ENCODE results near the gene RPS16.
"Not testable (repeated sequence)": the region's sequence is repeated elsewhere in the genome, so short reads cannot be mapped to it uniquely, and the experiment has no call there.

Gene RPS16

DNA sequence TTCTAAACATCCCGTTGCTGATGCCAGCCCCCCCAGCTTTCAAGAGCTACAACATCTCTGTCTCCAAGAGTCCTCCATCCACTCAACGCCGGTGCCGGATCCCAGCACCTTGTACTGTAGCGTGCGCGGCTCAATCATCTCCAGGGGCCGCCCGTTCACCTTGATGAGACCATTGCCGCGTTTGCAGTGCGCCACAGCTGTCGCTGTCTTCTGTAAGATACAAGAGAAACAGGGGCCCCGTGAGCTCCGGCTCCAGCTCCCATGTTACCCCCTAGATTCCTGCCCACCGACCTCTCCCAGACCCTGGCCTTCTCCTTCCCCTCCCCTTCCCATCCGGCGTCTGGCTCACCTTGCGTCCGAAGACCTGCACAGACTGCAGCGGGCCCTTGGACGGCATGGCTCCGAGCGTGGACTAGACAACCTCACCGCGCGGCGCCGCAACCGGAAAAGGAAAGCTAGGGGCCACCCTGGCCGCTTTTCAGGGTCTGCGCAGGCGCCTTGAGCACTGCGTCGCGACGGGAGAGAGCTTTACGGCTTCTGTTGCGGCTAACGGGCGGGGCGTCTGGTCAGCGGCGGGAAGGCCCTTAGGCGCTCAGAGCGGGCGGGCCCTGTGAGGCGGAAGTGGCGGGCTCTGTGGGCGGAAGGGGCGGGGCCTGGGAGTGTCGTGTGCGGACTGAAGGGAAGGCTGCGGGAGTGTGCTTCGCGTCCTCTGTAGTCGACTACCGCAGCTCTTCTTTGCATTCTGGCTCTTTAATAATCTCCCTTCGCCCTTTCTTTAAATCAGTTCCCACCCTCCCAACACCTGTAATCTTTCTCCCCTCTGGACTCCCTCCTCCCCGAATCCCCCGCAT is at the start of gene RPS16:
Gene RPS16, minus strand, starts transcription at position 451 of the 851 bp plus-strand sequence. Its CDS starts 54 bp downstream, at position 397.
- DNase-seq: peak; percentile 98 to 99

DNA sequence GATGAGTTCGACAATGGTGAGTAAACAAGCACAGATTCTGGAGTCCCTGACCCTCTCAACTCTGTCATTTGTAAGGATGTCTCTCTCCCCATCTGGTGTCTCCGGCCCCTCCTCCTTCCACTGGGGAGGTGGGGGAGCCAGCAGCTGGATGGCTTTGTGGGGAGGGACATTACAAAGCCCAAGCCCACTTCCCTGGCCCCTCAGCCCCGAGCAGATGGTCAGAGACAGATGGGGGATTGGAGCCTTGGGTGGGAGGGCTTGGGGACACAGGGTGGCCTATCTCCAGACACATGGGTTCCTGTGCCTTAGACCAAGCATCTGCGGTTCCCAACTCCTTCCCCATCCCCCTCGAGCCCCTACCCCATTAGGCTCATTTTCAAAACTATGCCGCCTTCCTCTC is 47.4 kb upstream of the RPS16 start:
- no peak for DNase-seq

DNA sequence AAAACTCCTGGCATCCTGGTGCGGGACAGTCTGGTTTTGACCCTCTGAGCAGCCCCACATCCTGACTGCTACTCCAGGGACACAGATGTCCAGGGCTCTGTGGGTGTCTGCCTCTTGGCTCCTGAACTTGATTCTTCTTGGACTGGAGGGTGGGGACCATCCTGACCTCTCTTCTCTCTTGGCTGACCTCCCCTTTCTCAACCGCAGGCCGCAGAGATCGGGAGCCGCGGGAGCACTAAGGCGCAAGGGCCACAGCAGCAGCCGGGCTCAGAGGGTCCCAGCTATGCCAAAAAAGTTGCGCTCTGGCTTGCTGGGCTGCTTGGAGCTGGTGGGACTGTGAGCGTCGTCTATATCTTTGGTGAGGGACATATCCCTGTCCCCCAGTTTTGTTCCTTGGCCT is 45.9 kb upstream of the RPS16 start:
- no peak for DNase-seq

DNA sequence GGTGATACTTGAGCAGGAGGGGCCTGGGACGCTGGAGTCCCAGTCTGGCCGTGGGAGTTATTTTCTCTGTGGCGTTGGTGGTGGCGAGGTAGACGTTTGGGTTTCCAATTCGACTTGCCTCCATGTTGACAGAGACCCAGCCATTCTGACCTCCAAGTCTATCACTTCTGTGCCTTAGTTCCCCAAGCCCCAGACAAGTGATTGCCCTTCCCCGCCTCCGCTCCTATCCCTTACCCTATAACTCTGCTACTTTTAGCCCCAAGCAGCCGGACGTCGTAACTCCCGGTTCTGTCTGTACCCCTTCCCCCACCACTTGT is 45.4 kb upstream of the RPS16 start:
- no peak for DNase-seq

DNA sequence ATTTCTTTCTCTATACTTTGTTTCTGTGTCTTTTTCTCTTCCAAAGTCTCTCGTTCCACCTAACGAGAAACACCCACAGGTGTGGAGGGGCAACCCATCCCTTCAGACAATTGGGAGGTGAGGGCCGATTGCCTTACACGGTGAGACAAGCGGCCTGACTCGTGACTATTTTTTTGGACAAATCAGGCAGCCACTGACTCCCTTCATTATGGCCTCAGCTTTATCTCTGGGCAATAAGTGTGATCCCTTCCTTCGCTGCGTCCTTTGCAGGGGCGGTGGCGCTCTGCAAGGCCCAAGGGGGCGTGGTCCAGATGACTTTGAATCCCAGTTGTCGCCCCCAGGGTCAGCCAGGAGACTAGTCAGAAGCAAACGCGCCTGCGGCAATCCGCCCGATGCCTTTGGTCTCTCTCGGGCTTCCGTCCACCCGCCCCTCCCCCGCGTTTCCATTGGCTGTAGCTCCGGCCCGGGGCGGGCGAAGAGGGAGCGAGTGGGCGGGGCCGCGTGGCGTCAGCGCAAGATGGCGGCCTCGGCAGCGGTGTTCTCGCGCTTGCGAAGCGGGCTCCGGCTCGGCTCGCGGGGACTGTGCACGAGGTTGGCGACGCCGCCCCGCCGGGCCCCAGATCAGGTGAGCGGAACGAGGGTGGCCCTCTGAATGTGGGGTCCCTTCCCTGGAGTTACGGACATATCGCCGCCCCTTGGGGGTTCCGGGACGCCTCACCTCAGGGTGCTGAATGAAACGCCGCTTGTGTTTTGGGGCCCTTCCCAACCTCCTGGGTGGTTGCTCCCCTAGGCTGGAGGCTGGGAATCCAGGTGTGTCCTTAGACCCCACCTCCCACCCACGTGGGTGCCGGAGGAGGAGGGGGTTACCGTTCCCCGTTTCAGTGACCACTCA is 44.8 kb upstream of the RPS16 start, which contains the start of gene TIMM50:
Gene TIMM50, plus strand, starts transcription at position 502 of the 892 bp plus-strand sequence. Its CDS starts 16 bp downstream, at position 518.
- DNase-seq: peak; percentile 94 to 98

DNA sequence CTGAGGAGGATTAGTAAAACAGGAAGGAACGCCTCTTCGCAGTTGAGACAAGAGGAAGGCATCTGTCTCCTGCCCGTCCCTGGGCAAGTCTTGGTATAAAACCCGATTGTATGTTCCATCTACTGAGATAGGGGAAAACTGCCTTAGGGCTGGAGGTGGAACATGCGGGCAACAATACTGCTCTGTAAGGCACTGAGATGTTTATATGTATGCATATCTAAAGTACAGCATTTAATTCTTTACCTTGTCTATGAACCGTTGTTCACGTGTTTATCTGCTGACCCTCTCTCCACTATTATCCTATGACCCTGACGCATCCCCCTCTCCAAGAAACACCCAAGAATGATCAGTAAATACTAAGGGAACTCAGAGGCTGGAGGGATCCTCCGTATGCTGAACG is 44.2 kb upstream of the RPS16 start:
- DNase-seq: no peak

DNA sequence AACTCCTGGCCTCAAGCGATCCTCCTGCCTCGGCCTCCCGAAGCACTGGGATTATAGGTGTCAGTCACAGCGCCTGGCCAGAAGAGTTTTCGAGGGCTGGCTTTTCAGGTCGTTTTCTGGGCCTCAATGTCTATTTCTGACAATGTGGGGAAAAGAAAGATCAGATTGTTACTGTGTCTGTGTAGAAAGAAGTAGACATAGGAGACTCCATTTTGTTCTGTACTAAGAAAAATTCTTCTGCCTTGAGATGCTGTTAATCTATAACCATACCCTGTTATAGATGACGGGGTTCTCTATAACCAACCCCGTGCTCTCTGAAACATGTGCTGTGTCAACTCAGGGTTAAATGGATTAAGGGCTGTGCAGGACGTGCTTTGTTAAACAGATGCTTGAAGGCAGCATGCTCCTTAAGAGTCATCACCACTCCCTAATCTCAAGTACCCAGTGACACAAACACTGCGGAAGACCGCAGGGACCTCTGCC is 43.6 kb upstream of the RPS16 start:
- peak in 1 of 2 experiments; percentile 27 for DNase-seq

DNA sequence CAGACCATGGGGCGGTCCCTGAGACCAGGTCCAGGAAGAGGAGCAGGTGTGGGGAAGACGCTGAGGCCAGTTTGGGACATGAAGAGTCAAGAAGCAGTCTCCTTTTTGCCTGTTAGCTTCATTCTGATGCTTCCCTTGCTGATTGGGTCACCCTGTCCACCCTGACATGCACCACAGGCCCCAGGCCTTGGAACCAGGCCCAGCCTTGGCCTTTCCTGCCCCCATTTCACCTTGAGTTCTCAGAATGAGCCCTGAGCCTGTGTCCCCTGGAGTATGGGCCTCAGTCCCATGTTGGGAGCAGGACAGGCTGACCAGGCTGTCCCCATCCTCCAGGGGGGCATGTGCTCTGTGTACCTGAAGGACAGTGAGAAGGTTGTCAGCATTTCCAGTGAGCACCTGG is 40.0 kb upstream of the RPS16 start:
- no peak for DNase-seq

DNA sequence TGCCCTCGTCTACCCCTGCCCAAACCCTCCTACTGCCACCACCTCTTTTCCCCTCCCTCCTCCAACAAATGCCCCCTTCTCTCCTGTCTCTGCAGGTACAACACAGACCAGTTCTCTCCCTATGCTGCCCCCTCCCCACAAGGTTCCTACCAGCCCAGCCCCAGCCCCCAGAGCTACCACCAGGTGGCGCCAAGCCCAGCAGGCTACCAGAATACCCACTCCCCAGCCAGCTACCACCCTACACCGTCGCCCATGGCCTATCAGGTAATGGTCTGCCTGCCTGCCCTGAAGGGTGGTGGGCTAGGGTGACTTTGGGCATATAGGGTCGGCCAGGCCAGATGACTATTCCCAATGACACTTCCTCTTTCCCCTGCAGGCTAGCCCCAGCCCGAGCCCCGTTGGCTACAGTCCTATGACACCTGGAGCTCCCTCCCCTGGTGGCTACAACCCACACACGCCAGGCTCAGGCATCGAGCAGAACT is 38.4 kb upstream of the RPS16 start:
- DNase-seq: peak; percentile 20 to 30

DNA sequence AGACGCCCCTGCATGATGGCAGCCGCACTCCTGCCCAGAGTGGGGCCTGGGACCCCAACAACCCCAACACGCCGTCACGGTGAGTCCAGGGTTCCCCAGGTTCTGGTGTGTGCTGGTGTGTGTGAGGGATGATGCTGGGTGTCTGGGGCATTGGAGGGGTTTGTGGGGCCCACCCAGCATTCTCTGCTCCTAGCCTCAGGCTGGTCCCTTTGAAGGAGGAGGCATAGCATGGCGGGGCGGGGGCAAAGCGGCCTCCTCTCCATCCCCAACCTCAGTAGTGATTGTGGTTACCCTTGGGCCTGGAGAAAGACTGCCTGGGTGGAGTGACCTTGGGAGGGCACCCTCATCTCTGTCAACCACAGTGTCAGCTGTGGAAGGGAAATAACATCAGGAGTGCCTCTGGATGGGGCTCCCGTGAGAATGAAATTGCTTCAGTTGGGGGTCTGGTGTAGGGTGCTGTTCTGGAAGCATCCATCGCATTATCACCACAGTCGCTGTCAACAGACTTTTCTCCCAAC is 37.8 kb upstream of the RPS16 start:
- DNase-seq: no peak

DNA sequence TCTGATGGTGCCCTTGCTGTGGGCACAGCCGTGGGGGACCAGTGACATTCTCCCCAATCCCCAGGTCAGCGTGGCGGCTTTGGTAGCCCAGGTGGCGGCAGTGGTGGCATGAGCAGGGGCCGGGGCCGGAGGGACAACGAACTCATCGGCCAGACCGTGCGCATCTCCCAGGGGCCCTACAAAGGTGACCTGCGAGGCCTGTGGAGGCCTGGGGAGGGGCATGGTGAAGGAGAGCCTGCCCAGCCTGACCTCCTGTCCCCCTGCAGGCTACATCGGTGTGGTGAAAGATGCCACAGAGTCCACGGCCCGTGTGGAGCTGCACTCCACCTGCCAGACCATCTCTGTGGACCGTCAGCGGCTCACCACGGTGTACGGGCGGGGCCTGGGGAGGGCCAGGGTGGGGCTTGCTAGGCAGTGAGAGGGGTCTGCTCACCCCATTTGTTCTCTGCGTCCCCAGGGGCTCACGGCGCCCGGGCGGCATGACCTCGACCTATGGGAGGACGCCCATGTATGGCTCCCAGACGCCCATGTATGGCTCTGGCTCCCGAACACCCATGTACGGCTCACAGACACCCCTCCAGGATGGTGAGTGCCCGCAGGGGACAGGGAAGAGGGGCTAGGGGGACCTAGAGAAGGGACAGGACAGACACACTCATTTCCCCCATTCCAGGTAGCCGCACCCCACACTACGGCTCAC is 37.1 kb upstream of the RPS16 start:
- DNase-seq: no peak

DNA sequence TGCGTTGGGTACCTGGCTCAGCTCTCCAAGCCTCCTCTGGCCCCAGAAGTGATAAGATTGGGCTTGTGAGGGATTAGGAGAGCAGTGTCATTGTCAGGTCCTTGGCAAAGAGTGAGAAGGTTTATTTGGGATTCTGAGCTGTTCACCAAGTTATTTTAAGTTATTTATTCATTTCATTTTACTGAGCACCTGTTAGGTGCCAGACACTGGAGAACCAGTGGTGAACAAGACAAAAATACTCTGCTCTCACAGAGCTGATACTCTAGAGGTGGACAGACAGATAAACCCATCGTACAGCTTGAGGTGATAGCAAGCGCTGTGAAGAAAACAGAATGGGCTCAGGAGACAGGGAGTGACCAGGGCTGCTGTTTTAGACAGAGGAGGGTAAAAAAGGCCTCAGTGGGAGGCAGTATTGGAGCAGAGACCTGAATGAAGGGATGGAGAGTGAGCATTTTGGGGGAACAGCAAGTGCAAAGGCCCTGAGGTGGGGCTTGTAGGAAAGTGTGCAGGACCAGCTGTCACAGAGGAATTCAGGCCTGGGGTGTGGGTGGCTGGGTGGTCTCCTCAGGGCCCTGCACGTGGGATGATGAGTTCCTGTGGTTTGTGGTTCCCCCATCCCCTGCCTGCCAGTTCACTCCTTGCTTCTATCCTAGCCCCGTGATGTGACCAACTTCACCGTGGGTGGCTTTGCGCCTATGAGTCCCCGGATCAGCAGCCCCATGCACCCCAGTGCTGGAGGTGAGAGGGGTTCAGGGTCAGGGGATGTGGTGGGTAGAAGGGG is 36.2 kb upstream of the RPS16 start:
- DNase-seq: no peak

DNA sequence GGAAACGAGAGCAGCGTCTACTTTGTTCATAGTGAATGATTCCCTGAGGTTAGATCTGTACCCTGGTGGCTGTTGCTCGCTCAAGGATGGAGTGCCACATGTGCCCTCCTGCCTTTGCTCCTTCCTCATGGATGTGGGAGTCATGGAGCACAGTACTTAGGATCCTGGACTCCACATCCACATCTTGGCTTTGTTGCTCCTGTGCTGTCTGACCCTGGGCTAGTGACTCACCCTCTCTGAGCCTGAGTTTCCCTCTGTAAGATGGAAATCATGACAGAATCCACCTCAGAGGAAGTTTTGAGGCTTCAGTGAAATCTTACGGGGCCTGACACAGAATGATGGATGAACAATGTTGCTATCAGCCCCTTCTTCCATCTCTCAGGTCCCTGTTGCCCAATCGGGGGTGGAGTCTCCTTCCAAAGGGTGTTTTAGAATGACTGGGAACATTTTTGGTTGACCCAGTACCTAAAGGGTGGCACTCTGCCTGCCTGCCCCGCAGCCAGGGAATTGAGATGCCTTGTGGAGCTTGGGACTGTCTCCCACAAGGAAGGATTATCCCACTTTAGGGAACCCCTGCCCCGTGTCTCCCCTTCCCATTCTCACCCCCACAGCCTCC is 35.1 kb upstream of the RPS16 start:
- no peak for DNase-seq

DNA sequence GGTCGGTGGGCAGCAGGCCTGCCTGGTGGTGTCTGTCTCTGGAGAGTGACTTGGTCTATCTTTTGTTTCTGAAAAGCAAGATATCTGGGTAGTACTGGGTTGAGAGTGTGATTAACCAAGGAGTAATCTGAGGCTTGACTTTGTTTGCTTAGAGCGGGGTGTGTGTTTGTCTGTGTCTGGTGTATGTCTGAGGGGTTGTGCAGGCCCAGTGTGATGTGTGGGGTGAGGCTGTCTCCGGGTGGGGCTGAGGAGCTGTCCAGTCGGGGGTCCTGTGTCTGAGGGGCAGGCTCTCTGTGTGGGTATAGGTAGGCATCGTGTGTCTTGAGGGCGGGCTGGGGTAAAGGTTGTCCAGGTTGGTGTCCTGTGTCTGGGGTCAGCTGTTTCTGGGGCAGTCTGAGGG is 33.8 kb upstream of the RPS16 start:
- no peak for DNase-seq

DNA sequence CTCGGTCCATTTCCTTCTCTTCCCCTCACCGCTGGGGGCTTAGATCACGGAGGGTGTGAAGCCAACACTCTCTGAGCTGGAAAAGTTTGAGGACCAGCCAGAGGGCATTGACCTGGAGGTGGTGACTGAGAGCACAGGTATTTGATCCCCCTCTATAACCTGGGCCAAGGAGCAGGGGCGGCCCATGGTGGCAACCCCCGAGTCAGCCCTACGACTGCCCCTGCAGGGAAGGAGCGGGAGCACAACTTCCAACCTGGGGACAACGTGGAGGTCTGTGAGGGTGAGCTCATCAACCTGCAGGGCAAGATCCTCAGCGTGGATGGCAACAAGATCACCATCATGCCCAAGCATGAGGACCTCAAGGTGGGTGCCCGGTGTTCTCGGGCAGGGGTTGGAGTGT is 33.3 kb upstream of the RPS16 start:
- DNase-seq: no peak

DNA sequence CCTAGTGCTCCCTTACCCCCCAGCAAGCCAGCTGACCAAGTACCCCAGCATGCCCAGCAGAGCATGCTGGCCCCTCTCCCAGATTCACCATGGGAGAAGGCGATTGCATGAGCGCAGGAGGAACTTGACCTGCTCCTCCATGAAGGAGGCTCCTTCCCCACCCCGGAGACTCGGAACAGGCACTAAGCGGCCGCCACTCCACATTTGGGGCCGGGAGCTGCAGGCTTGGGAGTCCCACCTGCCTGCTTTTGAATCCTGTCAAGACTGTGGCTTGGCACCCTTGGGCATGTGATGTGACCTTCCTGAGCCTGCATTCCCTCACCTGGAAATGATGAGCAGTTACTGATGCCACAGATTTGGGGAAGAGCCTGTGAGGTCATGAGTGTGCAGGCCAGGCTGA is 32.2 kb upstream of the RPS16 start:
- DNase-seq: no peak

DNA sequence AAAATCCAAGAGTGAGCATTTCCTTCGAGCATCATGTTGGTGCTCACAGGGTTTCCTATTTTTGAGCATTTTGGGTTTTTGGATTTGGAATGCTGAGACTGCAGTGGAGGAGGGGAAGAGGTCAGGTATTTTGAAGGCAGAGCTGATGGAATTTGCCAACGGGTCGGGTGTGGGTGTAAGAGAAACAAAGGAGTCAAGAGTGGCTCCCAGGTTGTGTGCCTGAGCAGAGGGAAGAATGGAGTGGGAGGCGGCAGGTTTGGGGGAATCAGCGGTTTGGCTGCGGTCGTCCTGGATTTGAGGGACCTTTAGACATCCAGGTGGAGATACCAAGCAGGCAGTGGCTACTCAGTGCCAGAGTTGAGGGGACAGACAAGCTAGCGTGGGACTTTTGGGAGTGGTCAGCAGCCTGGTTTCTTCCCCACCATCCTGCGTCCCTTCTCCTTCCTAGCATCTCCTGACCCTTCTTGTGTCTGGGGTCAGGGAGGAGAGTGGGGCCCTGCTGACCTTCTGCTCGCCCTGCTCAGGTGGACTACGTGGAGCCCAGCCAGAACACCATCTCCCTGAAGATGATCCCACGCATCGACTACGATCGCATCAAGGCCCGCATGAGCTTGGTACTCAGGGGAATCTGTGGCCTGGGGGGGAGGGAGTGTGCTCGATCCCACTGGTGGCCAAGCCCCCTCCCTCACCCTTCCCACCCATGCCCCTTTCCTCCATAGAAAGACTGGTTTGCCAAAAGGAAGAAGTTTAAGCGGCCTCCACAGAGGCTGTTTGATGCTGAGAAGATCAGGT is 30.4 kb upstream of the RPS16 start:
- no peak for DNase-seq

DNA sequence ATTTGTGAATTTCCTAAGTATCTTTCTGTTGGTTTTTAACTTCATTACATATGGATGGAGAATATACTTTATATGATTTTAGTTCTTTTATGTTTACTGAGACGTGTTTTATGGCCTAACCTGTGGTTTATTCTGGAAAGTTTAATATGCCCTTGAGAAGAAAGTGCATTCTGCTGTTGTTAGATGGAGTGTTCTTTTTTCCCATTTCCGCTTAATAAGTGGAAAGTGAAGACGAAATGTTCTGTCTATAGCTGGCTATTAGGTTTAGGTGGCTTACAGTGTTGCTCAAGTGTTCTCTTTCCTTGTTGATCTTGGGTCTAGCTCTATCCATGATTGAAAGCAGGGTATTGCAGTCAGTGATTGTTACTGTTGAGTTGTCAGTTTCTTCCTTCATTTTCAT is 27.7 kb upstream of the RPS16 start:
- DNase-seq: no peak

DNA sequence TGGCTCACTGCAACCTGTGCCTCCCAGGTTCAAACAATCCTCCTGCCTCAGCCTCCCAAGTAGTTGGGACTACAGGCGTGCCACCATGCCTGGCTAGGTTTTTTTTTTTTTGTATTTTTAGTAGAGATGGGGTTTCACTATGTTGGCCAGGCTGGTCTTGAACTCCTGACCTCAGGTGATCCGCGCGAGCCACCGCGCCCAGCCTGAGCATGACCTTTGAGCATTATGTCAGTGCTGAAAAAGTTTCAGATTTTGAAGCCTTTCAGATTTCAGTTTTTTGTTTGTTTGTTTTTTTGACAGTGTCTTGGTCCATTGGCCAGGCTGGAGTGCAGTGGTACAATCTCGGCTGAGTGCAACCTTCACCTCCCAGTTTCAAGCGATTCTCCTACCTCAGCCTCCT is 15.5 kb upstream of the RPS16 start:
- not testable (repeated sequence) for DNase-seq

DNA sequence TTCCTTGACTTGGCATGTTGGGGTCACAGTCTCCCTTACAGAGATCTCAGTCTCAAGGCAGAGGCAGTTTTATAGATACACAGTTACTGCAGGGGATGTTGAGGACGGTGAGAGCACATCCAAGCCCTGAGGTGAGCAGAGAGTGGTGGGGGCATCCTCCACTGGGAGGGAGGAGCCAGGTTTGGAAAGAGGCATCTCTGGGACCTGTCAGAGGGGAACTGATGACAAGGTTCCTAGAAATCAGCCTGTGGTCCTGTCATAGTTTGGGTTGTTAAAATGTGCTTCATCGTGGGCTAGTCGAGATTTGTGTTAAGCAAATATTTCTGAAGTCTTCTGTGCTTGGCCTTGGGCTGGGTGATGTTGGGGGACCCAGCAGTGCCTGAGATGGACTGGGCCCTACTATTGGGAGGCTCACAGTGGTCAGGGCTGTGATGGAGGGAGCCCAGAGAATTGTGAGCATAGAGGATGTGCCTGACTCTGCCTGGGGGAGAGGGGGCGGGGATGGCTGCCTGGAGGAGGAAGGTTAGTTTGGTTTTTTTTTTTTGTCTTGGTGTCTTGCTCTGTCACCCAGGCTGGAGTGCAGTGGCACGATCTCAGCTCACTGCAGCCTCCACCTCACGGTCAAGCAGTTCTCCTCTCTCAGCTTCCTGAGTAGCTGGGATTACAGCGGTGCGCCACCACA is 13.5 kb upstream of the RPS16 start:
- no peak for DNase-seq
